Astrocyte of the spinal cord (primary cell): Measurements from ENCODE around the gene TBX10.

ENCODE experiments used
- DNase-seq: peaks from one replicate; pipeline ENCODE4 v3.0.0; 2011; ENCODE audit warnings: low read depth, low spot score
- H3K4me3 ChIP-seq: 2 replicates; pipeline ENCODE4 v1.5.1; 2011; ENCODE audit warnings: low read depth, mild to moderate bottlenecking, low read length, moderate library complexity
- CTCF ChIP-seq: IDR thresholded peaks from 2 replicates; pipeline ENCODE4 v1.5.1; 2012; ENCODE audit warnings: low read depth, mild to moderate bottlenecking, low read length, inconsistent platforms
- in situ Hi-C: cut with HindIII; loops from 2 replicates; pipeline ENCODE4 v1.10.0; 2017; ENCODE audit warnings: low sequenced_read_pairs

Gene TBX10

GRCh38 chr11:67648140-67648795 is 8.7 kb upstream of the TBX10 start:
- H3K4me3 ChIP-seq: no peak overlapping the region
- DNase-seq: no peak
- in situ Hi-C loops: no loop called here
- TF ChIP-seq CTCF: peak; percentile 10

- DNase-seq: no peak
- TF ChIP-seq CTCF: no peak
- in situ Hi-C loops: no loop called here
These were observed 7.9 kb upstream of the TBX10 start for GRCh38 chr11:67647471-67647870.

GRCh38 chr11:67646535-67647336 is 7.2 kb upstream of the TBX10 start:
- DNase-seq: no peak
- in situ Hi-C loops: no loop called here
- TF ChIP-seq CTCF: no peak

More at GRCh38 chr11:67647471-67647870, 7.9 kb upstream of the TBX10 start:
- H3K4me3 ChIP-seq: no peak overlapping the region

GRCh38 chr11:67645521-67646461 is 6.2 kb upstream of the TBX10 start:
- in situ Hi-C loops: no loop called here
- DNase-seq: no peak
- TF ChIP-seq CTCF: no peak
- no peak overlapping the region for H3K4me3 ChIP-seq

More at GRCh38 chr11:67646535-67647336, 7.2 kb upstream of the TBX10 start:
- H3K4me3 ChIP-seq: no peak overlapping the region

GRCh38 chr11:67644472-67645418 is 5.2 kb upstream of the TBX10 start:
- H3K4me3 ChIP-seq: no peak overlapping the region
- in situ Hi-C loops: no loop called here
- no peak for DNase-seq
- no peak for TF ChIP-seq CTCF
